Glomerular endothelial cell (primary cell): ENCODE results near the gene UBXN10. TPM values are rescaled to one million over a fixed set of nuclear protein-coding genes. Genes with fewer than 3 reads are reported as not detected.

Experiments
- DNase-seq: peaks from one replicate; pipeline ENCODE4 v3.0.0-alpha.2; 2011; ENCODE audit warnings: low read depth, low spot score; ENCODE audit errors: extremely low read depth
- total RNA-seq: library from RNA; depleted of rRNA; stranded (reverse); fragments of >200 nt; gene quantifications from 2 replicates; pipeline ENCODE4 v1.2.3, GENCODE V29; 2015

UBXN10 gene
- 0.06 and 0.24 TPM in 2 replicates for total RNA-seq

- no peak for DNase-seq
Observed at GRCh38 chr1:20185834-20186782, at the start of gene UBXN10, which contains the start of gene PLA2G2C. UBXN10 (plus strand) TSS chr1:20186096; CDS start chr1:20190562, 4,466 bp downstream. PLA2G2C (minus strand) TSS chr1:20186518; CDS start chr1:20177363, 9,155 bp downstream.

- DNase-seq, result no peak
Observed at GRCh38 chr1:20136249-20136648, 49.6 kb upstream of the UBXN10 start.

GRCh38 chr1:20137055-20137454, 48.8 kb upstream of the UBXN10 start:
- no peak for DNase-seq

GRCh38 chr1:20137604-20138003, 48.3 kb upstream of the UBXN10 start:
- DNase-seq, result no peak

- no peak for DNase-seq
Observed at GRCh38 chr1:20138346-20138745, 47.5 kb upstream of the UBXN10 start.

- no peak for DNase-seq
Observed at GRCh38 chr1:20138961-20139550, 46.8 kb upstream of the UBXN10 start, which contains the start of gene PLA2G2F. PLA2G2F (plus strand) TSS chr1:20139323; CDS start chr1:20139428, 105 bp downstream.

- DNase-seq, result no peak
Observed at GRCh38 chr1:20139776-20140612, 45.9 kb upstream of the UBXN10 start.

GRCh38 chr1:20141001-20141400, 44.9 kb upstream of the UBXN10 start:
- no peak for DNase-seq

- no peak for DNase-seq
Observed at GRCh38 chr1:20141466-20141865, 44.4 kb upstream of the UBXN10 start.

- DNase-seq, result no peak
Observed at GRCh38 chr1:20142001-20142710, 43.7 kb upstream of the UBXN10 start.

- DNase-seq, result no peak
Observed at GRCh38 chr1:20143318-20143717, 42.6 kb upstream of the UBXN10 start.

- DNase-seq, result no peak
Observed at GRCh38 chr1:20143734-20144565, 41.9 kb upstream of the UBXN10 start.

GRCh38 chr1:20147846-20148570, 37.9 kb upstream of the UBXN10 start:
- no peak for DNase-seq

- no peak for DNase-seq
Observed at GRCh38 chr1:20148571-20149500, 37.1 kb upstream of the UBXN10 start.

- DNase-seq, result no peak
Observed at GRCh38 chr1:20149601-20150325, 36.1 kb upstream of the UBXN10 start.

- DNase-seq, result no peak
Observed at GRCh38 chr1:20150326-20150705, 35.6 kb upstream of the UBXN10 start.

- no peak for DNase-seq
Observed at GRCh38 chr1:20150969-20151368, 34.9 kb upstream of the UBXN10 start.
